ENCODE measurements around the gene CTNNA2.

The CTNNA2 gene

DNA sequence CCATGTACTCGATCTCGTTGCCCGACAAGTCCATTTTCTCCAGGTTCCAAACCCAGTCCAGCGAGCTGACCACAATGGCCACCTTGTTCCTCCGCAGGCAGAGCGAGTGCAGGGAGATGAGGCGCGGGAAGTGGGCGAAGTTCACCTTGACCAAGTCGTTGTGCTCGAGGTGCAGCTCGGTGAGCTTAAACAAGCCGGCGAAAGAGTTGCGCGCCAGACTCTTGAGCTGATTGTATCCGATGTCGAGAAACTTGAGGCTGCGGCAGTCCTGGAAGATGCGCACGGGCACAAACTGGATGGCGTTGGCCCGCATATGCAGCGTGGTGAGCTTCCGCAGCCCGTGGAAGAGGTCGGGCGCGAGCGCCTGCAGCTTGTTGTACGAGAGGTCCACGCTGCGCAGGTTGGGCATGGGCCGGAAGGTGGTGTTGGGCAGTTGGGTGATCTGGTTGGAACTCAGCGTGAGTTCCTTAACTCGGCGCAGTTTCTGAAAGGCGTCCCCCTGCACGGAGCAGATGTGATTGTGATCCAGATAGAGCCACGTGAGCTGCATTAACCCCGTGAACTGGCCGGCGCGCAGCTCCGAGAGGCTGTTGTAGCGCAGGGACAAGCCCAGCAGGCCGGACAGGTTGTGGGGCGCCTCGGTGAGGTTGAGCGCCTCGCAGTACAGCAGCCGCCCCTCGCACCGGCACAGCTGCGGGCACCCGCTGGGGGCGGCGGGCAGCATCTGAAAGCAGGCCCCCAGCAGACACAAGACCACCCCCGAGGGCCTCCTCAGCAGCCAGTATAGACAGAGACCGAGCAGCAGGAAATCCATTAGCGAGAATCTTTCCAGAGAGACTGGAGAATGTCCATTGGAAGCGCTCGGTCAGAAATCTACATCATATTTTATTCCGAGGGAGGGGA is 790.4 kb downstream of the CTNNA2 start:
- no peak for DNase-seq

DNA sequence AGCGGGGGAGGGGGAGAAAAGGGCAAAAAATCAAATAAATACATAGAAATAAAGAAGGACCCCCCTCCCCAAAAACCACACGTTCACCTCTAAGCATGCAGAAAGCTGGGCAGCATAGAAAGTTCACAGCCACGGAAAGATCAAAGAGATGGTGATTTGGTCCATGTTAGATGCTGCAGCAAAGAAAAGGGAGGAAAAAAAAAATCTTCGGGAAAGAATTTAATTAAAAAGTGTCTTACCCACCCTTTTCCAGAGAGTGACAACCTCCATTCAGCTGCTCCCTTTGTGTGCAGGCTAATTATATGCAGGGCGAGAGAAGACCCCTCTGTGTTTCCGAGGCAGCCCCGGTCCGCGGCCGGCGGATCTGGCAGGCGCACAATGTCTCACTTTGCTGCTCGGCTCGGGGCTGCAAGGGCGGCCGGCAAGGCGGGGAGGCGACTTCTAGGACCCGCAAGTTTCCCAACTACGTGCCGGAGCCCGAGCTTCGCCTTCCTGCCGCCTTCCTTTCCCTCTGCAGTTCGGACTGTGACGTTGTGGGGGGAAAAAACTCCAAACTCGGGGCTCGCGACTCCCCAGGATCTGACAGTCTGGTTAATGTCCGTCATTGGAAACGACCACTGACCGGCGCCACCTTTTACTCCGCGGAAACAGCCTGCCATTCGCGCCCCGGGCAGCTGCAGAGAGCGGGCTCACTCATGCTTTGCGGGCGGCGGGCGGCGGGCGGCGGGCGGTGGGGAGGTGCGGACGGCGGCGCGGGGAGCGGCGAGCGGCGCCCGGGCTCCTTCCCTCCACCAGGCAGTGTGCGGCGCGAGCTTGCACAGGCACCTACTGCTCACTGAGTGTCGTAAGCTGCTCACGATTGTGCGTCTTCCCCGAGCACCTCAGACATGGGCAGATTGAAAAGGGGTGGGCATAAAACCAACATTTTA is 791.3 kb downstream of the CTNNA2 start, which contains the start of gene LRRTM1:
TSS of gene LRRTM1 (minus strand) at position 844 of the 929 bp plus-strand sequence. CDS start 933 bp downstream, outside the sequence.
- DNase-seq = no peak

DNA sequence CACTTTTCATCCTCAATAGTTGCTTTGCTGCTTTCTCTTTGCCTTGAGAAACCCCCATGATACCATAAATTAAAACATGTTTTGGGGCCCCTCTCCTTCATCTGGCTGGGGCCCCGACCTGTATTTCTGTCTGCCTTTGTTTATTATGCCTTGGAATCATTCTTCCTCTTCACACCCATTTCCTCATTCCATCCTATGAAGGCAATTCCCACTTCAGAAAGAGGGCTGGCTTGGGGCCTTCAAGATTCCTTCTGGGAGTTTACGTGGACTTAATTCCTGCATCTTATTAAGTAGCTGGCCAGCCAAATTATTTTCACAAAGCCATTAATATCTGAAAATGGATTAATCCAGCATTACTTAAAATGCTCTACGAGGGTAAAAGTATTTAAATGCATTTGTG is 798.5 kb downstream of the CTNNA2 start:
- DNase-seq = no peak

DNA sequence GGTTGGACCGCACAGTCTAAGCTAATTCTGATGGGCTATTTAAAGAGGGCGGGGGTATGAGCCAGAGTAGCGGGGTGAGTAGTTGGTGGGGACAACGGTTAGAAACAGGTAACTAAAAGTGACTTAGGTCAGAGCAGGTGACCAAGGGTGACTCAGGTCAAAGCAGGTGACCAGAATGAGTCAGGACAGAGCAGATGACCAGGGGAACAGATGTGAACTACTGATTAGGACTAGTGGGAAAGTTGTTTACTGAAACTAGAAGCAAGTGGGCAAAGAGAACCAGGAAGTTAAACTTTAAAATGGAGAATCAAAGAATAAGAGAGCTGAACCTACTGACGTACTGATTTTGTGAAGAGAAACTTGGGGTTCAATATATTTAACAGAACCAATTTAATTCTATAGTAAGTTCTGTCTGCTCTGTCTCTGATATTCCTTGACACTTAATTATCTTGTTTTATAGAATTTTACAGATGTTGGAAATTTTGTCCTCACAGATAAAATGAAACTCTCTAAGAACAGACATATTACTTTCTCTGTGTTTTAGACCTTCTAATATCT is 799.5 kb downstream of the CTNNA2 start:
- DNase-seq = no peak

DNA sequence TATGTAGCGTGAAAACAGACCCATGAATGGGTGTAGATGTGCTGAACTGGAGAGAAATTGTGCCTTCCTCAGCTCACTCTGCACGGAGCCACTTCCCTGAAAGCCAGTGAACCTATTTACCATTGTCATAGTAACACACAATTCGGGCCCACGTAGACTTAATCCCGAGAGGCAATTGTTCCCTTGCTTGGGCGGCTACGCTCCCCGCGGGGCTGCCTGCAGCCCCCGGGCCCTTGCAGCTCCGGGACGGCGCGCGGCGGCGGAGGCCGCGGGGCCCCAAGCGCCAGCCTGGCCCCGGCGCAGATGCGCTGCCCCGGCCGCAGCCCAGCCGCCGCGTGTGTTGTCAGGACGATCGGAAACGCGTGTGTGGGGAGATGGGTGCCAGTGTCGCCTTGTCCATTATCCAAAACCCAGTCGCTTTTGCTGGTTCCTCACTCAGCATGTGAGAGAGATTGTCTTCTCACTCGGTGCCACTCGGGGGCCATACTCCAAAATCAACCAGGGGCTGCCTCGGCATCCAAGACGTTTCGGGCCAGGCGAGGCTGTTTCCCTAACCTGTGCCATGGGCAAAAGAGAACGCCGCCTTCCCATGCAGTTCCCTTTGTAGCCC is 809.6 kb downstream of the CTNNA2 start:
- no peak for DNase-seq

DNA sequence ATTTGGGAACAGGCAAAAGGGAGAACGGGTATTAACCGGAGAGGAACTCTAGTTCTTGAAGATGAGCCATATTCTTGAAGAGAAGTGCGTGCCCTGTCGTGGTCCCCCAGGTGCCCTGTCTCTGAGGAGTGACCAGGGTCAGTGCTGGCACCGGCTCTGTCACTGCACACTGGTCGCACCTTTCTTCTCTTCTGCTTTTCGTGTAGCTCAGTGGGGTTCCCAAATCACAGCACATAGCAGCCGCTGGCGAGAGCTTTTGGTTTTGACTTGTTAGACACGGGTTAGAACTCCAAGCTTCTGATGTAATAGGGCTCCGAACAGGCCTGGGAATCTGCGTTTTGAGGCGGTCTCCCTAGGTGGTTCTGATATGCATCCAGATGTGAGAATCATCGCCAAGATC is 810.1 kb downstream of the CTNNA2 start:
- DNase-seq = no peak

DNA sequence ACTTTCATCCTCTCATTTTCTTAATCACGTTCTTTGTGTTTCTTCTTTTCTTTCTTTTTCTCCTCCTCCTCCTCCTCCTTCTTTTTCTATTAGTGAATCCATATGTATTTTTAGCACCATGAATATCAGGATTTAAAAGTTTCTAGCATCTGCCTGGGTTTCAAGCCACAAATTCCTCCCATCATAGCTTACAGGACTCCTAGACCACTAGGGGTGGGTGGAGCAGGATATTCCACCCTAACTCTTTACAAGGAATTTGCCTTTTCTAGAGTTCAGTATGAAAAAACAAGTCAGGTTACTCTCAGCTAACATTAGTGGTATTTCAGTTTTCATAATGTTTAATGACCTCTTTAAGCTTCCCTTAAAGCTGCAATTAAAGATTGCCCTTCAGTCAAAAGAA is 810.8 kb downstream of the CTNNA2 start:
- no peak for DNase-seq

DNA sequence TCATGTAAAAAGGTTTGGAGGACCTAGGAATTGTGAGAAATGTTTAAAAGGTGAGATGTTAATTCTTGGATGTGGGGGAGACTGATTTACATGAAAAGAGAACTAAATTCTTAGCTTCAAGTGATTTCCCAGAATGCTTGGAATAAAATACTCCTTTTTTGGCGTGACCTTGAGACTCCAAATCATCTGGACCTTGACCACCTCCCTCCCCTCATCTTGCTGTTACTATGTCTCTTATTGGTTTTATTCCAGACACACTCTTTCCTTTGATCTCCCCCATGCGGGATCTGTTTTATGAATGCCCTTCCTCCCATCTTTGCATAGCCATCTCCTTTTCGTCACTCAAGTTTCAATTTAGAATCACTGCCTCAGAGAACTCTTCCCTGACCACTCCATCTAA is 811.7 kb downstream of the CTNNA2 start:
- DNase-seq = no peak

DNA sequence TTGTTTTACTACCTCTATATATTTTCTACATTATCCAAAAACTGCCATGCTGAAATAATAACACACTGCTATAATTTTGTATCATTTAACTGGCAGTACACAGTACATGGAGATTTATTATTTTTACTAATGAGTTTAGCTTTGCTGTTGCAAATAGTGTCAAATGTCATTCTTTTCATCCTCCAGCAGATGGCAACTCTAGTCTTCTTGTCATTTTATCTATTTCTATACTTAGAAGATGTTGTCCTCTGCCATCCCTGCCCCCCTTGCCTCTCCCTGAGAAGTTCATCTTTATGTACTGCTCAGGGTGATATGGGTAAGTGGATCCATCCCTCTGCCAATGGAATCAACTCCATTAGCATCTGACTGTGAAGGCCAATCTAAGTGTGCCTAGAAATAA is 813.4 kb downstream of the CTNNA2 start:
- DNase-seq = no peak

DNA sequence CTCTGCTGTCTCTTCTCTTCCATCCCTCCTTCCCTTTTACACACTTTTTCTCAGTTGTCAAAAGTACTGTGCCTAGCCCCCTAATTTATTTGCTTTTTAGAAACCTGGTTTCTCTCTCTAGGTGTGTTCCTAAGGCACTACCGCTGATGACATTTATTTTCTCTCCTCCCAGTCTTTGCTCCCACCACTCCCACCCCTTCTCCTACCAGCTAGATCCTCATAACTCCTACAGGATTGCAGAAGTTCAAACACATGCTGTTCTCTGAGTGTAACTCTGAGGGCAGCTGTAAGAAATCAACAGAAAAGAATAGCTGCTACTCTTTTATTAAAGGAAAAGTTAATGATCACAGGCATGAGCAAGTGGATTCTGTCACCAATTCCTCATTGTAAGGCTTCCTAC is 814.0 kb downstream of the CTNNA2 start:
- DNase-seq = no peak

DNA sequence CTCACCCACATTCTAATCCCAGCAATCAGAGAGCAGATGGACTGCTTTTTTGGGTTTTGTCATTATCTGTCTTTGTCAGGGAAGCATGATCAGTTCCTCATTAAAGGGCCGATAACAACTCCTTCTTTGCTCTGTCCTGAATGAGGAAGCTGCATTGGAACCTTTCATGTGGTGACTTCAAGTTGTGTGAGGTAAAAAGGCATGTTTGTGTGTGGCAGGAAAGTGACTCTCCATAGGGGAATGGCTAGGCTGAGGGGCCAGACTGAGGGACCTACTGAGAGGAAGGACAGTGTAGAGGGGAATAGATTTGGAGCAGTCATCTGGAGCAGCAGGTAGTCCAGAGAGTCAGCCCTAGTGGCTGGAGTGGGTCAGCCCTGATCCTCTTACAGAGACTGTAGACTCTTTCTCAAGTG is 815.3 kb downstream of the CTNNA2 start:
- no peak for DNase-seq

DNA sequence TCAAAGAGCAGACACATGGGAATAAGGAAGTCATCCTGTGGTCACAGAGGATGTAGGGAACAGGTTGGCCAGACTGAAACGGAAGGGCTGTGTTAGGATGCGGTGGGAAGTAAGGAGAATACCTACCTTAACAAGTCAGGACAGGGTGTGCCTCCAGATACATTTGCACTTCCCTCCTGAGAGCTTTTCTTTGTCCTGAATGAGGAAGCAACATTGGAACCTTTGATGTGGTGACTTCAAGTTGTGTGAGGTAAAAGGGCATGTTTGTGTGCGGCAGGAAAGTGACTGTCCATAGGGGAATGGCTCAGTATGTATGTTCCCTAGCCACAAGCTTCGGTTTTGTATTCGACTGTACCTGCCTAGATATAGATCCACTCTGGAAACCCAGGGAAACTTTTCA is 816.6 kb downstream of the CTNNA2 start:
- DNase-seq = no peak

DNA sequence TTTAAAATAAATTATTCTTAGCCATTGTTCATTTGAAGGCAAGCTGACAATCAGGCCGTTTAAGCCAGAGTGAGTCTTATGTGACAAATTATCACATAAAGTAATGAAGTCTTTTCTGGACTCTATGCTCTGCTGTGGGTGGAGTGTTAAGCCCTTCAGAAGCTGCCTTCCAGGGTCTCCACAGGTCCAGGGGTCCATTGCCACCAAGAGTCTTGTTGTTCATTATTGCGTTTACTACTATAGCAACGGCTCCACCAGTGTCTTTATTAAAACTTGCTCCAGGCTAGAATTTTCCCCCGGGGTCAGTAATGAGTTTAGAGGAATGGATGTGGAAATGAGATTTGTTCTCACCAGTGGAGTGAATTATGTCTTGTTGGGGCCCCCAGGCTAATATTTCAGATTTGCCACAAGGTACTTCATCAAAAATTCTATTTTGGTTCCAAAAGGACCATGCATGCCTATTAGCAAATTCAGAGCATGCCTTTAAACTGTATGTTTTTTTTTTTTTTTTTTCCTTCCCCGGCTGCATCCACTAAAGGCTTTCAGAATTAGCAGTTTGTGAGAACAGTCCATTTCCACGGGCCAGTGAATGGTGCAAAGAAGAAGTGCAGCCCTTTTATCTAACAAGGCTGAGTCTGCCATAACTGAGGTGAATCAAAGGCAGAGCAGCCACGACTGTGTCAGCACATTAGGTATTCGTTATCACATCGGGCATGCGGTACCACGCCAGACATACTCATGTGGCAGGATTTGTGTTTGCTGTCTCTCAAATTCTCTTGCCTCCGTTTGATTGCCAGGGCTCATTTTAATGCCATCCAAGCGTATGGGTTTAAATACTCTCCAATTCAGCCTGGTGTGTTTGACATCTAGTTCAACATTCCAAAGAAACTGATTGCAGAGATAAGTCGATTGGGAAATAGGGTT is 817.9 kb downstream of the CTNNA2 start:
- DNase-seq = no peak

DNA sequence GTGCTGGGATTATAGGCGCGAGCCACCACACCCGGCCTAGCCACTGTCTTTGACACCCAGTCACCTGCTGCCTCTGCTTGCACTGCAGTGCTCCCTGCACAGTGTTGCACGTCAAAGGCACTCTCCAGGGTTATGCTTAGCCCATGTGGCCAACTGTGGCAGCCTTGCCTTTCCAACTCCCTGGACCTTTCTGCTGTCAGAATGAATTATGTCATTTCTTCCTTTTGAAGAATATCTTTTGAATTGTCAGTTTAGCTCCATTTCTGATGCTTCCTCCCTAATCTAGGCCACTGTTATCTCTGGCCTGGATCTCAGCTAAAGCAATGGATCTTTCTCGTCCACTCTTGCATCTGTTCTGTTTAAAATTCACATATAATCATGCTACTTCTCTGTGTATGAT is 821.0 kb downstream of the CTNNA2 start:
- no peak for DNase-seq

DNA sequence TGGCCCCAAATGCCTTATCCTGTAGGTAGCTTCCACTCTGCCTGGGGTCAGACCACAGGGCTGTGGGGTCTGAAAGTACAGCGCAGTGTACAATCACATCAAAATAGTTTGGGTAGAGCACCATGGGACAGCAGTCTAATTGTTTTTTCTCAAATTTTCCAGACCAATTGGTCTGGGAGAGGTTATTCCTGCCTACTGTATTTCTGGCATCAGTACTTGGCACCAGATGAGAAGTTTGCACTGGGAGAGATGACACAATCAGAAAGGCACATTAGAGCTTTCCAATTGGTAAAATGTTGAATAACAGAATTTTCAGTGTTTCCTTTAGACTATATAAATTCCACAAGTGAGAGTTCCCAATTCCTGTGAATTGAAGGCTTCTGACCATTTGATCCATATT is 822.6 kb downstream of the CTNNA2 start:
- no peak for DNase-seq

DNA sequence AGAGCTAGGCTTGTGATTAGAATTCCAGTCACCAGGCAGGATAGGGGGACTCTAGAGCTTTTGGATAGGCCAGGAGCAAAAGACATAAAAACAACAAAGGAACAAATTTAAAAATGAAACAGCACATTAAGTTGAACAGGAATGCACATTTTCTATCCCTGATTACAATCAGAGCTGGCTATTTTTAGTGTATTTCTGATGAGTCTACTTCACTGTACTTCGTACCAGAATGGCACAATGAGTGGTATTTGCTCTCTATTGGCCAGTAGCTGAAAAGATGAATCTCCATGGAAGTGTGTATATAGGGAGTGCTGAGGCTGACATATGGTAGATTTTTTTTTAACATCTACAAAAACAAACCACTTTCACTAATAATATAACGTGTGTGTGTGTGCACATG is 825.9 kb downstream of the CTNNA2 start:
- DNase-seq = no peak

DNA sequence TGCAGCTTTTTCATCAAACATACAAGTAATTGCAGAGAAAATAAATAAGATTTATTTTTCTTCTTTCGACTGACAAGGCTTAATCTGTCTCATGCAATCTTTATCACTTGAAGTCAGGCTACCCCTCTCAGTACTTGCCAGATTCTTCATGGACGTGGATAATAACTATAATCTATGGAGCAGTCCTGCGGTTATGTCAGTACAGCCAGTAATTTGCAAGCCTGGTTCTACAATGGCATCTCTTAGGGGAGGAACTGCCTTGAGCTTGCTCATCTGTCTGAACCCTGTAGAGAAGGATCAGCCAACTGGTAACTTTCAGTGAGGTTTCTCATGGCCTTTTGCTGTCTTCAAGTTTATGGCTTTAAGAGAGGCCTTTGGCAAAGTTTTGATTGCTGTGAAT is 827.2 kb downstream of the CTNNA2 start:
- DNase-seq = no peak

DNA sequence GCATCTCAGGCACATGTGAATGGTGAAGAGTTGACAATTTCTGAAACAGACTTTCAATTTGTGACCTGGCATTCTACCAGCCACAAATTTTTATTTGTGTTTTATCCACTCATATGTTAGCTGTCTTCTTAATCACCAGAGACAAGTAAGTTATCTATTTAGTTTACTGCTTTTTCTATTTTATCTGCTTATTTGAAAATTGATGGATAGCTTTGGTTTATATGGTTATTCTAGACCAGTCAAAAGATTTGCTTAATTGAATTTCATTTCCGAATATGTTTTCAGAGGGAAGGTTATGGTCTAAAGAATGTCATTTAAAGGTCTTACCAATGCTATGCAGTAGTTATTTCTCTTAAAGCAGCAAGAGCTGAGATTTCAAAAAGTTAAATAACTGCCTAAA is 835.2 kb downstream of the CTNNA2 start:
- DNase-seq = no peak

DNA sequence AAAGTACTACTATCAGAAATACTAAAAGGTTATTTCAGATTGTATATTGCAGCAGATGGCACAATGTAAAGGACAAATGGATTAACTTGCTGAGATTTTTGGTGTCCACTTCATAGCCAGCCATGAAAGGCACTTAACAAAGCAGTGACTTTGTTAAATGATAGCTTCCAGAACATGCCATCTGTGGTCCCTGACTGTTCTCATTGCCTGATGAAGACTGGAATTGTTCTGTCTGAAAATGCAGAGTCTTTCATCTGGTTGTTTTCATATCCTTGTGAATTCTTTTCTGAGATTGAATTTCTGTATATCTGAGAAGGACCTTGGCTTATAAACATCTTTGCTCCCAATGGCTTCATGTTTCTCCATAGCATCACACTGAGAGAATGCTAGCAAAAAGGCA is 836.1 kb downstream of the CTNNA2 start:
- DNase-seq = no peak

DNA sequence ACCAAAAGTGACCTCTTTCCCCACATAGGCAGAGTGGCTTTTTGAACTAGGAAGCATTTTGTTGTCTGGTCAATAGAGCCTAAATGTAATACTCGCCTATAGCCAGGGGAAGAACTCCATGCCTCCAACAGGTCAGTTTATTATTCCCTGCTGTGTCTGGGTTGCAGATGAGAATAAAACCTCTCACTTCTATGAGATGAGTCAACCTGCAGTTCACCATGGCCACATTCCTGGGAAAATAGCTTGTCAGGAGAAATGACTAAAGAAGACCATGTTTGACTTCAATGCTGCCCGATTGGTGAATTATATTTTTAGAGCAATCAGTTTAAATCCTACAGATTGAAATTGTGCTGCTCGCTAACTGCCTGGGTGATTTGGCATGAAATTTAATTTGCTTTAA is 838.4 kb downstream of the CTNNA2 start:
- DNase-seq = no peak

DNA sequence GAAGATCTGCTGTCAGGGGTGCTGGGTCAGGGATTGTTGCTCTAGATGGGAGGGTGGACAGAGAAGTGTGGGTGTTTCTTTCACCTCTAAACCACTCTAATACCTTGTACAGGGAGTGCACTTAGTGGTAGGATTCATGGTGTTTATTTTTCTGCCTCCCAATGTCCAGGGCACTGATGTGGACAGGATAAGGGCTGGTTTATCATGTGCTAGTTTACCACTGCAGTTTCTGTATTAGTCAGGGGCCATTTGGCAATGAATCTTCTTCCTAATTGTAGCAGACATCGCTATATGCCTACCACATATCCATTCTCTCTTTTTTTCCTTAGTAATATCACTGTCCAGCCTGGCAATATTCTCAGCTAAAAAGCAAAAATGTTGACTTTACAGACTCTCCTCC is 842.0 kb downstream of the CTNNA2 start:
- no peak for DNase-seq

DNA sequence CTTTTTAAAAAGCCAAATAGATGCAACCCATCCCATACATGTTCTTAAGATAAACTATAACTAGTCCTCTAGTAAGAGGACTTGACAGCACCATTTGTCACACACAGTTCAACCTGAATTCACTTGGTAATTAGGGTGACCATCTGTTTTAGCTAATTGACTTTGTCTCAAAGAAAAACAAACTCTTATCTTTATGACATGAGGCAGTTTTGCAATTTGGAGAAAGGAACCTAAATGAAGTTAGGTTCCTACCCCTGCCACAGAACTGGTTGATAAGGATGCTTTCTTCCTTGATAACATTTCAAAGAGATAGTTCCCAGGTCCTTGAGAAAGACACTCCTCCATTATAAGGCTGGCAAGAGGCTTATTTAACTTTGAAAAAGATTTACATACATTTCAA is 849.1 kb downstream of the CTNNA2 start:
- DNase-seq = no peak

All from NCI-H2029 treated with DMSO at 0.1 percent for 48 hours (cell line).